ENCODE measurements around the gene ABLIM2.

Gene ABLIM2

GRCh38 chr4:8028368-8028767 lies 130.2 kb downstream of the ABLIM2 start:
- DNase-seq (ENCODE audit: low read depth in 2 of 2), result no peak

GRCh38 chr4:8026453-8026852 lies 132.2 kb downstream of the ABLIM2 start:
- DNase-seq (ENCODE audit: low read depth in 2 of 2), result no peak

GRCh38 chr4:8025668-8026067 lies 132.9 kb downstream of the ABLIM2 start:
- no peak for DNase-seq (ENCODE audit: low read depth in 2 of 2)

GRCh38 chr4:8024073-8024786 lies 134.4 kb downstream of the ABLIM2 start:
- no peak for DNase-seq (ENCODE audit: low read depth in 2 of 2)

GRCh38 chr4:8023696-8024033 lies 134.9 kb downstream of the ABLIM2 start:
- DNase-seq (ENCODE audit: low read depth in 2 of 2), result no peak

GRCh38 chr4:8022767-8023695 lies 135.6 kb downstream of the ABLIM2 start:
- DNase-seq (ENCODE audit: low read depth in 2 of 2), result no peak

DNA sequence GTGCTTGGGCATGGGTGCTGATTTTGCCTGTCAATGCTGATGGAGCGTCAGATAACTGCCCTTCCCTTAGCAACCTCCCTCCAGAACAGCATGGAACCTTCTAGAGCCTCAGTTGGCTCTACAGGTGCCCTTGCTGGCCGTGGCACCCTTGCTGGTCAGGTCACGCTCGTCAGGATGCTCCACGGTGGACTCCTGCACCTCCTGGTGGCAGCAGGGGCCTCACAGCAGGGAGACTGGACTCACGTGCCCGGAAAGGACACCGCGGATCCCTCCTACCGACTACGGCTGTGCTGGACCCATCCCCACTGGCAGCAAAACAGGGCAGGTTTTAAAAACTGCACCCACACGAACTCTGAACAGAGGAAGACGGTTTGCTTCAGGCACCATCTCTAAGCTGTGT lies 136.8 kb downstream of the ABLIM2 start:
- no peak for DNase-seq (ENCODE audit: low read depth in 2 of 2)

GRCh38 chr4:8019396-8020365 lies 138.9 kb downstream of the ABLIM2 start:
- DNase-seq (ENCODE audit: low read depth in 2 of 2), result no peak

DNA sequence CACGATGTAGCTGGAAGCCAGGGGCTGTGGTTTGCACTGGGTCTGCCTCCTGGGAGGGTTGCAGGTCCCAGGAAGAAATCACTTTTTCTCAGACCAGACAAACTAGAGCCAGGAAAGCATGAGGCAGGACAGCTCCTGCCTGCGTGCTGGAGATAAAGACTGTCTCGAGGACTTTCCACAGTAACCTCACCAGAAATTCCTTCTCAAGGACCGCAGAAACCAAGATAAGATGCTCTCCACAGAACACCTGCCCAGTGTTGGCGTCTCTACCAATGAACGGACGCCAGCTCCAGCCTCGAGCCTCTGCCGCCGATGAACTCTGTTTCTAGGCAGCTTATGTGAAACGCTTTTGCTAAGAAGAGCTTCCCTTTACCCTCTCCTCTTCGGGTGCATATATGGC lies 142.1 kb downstream of the ABLIM2 start:
- DNase-seq (ENCODE audit: low read depth in 2 of 2), result no peak

GRCh38 chr4:8015512-8015911 lies 143.1 kb downstream of the ABLIM2 start:
- DNase-seq (ENCODE audit: low read depth in 2 of 2), result no peak

GRCh38 chr4:8013976-8014726 lies 144.5 kb downstream of the ABLIM2 start:
- DNase-seq (ENCODE audit: low read depth in 2 of 2), result no peak

DNA sequence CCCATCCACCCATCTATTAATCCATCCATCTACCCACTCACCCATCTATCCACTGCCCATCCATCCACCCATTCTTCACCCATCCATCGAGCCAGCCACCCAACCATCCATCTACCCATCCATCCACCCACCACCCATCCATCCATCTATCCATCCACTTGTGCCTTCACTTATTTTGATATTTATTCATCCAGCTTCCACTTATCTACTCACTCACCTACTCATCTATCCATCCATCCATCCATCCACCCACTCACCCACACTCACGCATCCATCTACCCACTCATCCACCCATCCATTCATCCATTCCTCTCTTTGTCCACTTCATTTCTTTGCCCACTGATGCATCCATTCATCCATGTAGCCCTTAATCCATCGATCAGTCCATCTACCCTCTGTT lies 146.1 kb downstream of the ABLIM2 start:
- no peak for DNase-seq (ENCODE audit: low read depth in 2 of 2)

- no peak for DNase-seq (ENCODE audit: low read depth in 2 of 2)
Measured at GRCh38 chr4:8010618-8011017, 148.0 kb downstream of the ABLIM2 start.

- DNase-seq (ENCODE audit: low read depth in 2 of 2), result no peak
Measured at GRCh38 chr4:8009710-8010511, 148.7 kb downstream of the ABLIM2 start.

GRCh38 chr4:8009097-8009496 lies 149.5 kb downstream of the ABLIM2 start:
- DNase-seq (ENCODE audit: low read depth in 2 of 2), result no peak

DNA sequence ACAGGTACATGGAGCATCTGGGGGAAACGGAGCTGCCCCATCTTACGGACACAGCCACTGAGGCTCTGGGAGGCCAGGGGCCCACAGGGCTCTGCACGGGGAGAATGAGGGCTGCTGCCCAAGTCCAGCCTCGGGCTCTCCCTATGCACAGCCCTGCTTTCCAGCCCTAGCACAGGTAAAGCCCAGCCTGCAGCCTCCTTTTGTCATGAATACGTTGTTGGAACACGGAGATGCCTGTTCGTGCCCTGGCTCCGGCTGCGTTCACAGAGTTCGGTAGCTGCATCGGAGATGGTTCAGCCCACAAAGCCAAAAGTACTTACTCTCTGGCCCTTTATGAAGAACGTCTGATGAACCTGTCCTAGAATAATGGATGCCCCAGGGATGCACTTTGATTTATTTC lies 150.2 kb downstream of the ABLIM2 start:
- no peak for DNase-seq (ENCODE audit: low read depth in 2 of 2)

GRCh38 chr4:8007581-8007980 lies 151.0 kb downstream of the ABLIM2 start:
- DNase-seq (ENCODE audit: low read depth in 2 of 2), result no peak

GRCh38 chr4:8006471-8006870 lies 152.1 kb downstream of the ABLIM2 start:
- DNase-seq (ENCODE audit: low read depth in 2 of 2), result no peak

- no peak for DNase-seq (ENCODE audit: low read depth in 2 of 2)
Measured at GRCh38 chr4:8005814-8006215, 152.8 kb downstream of the ABLIM2 start.

DNA sequence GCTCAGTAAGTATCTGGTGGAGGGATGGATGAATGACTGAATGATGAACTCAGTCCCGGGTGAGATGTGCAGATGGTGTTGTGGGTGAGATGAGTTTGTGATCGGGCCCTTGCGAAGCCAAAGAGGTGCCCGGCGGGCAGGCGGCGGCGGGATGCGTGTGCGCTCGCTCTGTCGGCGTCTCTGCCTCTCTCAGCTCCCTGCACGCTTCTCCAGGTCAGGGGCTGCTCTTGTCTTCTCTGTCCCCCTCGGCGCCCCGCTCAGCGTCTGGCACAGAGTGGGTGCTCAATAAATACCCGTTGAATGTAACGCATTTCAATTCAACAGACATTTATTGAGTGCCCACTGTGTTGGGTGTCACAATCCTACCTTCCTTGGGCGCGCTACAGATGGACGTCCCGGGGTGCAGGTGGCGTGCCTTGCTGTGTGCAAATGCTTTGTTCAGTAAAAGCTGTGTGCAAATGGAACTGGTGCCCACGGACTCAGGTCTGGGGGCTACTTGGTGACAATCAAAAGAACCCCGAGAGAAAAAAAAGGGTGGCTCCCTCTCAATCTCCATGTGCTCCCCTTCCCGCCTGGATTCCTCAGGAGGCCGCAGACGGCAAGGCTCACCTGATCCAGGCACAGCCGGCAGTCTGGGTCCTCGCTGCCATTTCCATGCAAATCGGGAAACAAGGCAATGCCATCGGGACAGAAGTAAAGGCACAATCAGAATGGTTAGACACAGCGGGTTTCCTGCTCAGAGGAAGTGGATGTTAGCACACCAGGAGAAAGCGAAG lies 153.4 kb downstream of the ABLIM2 start:
- DNase-seq (ENCODE audit: low read depth in 2 of 2), result no peak
